Suppressor macrophage treated with lipopolysaccharide for 1 hour (primary cell): ENCODE data around the gene PRKD2.
"Not testable (repeated sequence)": the region's sequence is repeated elsewhere in the genome, so short reads cannot be mapped to it uniquely, and the experiment has no call there.

ENCODE experiments used
- DNase-seq, 3 donors: peaks; one replicate each; pipeline ENCODE4 v3.0.0-alpha.2; 2020 to 2022

The PRKD2 gene

DNA sequence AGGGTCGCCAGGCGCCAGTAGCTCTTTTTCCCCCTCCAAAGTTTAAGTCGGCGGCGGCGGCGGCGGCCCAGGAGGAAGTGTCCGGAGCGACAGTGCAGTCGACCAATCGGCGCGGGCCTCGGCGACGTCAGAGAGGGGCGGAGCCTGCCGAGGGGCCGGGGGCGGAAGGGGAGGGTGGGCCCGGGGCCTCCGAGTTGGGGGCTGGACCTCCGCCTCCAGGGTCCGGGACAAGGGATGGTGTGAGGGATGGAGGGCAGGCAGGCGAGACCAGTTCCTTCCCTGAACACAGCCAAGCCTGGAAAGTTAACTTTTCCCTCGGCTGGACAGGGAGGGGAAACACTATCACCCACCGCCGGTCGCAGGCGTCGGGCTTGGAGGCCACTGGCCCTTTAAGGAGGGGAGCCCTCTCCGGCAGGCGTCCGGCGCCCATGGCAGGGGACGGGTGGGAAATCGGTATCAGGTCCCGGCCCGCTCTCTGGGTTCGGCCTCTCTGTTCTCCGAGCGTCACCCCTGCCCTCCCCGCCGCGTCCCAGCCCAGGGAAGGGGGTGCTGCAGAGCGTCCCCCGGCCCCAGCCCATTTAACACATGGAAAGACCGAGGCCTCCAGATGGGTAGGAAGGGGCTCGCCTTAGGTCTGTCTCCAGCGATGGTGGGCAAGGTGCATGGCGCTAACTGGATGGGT lies at the start of gene PRKD2:
Gene PRKD2, minus strand, starts transcription at position 81 of the 682 bp plus-strand sequence. CDS start 744 bp downstream, outside the sequence.
- DNase-seq: peak; percentile 87 to 94 (median 89)

DNA sequence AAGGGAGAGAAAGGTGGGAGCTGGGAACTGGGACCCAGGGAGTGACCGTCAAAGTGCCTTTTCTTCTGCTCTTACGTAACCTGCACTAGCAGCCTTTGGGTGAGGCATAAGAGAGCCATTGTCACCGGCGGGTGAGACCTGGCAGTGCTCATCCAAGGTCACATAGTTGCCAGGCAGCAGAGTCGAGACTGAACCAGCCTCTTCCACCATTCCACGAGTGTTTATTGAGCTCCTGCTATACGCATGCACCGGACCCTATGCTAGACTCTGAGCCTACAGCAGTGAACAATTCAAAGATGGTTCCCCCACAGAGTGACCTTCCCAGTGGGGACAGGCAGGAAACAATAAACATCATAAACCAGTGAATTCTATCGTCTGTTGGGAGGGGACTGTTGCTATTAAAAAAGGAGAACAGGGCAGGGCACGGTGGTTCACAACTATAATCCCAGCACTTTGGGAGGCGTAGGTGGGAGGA lies 47.9 kb upstream of the PRKD2 start:
- DNase-seq: no peak

DNA sequence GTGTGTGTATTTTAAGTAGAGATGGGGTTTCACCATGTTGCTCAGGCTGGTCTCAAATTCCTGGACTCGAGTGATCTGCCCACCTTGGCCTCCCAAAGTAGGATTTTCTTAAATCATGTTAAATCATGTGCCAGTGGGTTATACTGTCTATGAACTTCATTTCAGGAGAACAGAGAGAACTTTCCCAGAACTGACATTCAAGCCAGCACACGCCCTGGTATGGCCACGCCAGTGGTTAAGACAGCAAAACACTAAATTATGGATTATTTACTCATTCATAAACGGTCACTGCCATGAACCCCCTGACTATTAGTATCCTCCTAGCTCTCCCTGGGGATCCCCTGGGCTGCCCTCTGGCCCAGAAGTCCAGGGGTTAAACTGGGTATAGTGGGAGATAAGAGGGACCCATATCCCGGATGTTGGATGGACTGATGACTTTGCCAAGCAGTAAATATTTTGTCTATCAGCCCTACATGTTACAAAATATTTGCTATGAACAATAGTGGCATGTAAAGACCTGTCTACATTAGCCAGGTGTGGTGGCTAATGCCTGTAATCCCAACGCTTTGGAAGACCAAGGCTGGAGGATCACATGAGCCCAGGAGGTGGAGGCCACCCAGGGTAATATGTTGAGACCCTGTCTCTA lies 45.5 kb upstream of the PRKD2 start:
- no peak for DNase-seq

DNA sequence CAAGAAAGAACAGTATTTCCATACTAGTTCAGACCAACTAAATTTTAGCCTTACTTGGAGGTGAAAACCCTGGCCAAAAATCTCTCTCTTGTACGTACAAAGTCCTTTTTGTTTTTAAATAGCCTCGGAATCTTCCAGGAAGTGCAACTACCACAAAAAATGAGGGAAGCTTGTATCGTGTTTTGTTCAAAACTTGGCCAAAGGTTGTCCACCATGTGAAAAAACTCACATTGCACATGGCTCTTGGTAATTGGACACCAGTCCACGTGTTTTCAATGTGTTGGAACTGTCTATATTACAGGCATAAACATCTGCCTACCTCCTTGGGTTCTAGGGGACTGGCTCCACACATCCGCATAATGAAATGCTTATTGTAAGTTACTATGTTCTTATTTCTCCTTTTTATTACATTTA lies 44.5 kb upstream of the PRKD2 start:
- DNase-seq: no peak

DNA sequence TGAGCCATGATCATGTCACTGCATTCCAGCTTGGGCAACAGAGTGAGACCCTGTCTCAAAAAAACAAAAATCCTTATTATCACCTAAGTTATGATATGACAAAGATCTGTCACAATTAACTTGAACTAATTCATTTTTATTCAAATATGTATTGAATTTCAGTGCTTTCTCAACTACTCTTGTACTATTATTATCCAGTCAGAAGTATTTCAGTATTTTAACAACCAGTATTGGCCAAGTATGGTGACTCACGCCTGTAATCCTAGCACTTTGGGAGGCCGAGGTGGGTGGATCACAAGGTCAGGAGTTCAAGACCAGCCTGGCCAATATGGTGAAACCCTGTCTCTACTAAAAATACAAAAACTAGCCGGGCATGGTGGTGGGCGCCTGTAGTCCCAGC lies 44.0 kb upstream of the PRKD2 start:
- not testable (repeated sequence) for DNase-seq

DNA sequence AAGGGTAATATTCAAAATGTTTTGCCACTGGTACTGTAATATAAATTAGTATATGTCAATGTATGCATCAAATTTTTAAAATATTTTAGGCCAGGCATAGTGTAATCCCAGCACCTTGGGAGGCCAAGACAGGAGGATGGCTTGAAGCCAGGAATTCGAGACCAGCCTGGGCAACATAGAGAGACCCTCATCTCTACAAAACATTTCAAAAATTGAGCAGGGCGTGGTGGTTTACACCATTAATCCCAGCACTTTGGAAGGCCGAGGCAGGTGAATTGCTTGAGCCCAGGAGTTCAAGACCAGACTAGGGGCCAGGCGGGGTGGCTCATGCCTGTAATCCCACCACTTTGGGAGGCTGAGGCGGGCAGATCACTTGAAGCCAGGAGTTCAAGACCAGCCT lies 43.4 kb upstream of the PRKD2 start:
- no peak for DNase-seq

DNA sequence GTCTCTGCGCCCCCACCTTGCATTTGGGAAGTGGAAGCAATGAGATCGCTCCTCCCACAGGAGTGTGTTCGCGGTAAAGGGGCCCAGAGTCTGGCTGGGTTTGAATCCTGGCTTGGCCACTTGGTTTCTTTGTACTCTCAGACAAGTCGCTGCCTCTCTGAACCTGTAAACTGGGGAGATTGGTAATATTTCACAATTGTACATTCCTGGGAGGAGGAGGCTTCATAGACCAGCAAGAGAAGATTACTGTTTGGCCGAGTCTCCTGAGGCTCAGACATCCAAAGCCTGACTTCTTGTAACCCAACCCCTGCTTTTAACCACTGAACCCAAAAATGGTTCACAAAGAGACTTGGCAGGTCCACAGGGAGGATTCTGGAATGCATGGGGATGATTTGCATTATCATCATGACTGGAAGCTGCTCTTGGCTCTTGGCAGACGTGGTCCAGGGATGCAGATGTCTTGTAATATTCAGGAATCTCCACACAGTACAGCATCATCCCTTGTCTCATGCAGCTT lies 43.0 kb upstream of the PRKD2 start:
- DNase-seq: no peak

DNA sequence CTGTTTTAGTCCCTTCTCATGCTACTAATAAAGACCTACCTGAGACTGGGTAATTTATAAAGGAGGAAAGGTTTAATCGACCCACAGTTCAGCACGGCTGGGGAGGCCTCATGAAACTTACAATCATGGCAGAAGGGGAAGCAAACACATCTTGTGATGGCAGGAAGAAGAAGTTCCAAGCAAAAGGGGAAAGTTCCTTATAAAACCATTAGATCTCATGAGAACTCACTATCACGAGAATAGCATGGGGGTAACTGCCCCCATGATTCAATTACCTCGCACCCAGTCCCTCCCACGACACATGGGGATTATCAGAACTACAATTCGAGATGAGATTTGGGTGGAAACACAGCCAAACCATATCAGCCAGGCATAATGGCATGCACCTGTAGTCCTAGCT lies 42.3 kb upstream of the PRKD2 start:
- peak; percentile 32 to 60 (median 51) for DNase-seq

DNA sequence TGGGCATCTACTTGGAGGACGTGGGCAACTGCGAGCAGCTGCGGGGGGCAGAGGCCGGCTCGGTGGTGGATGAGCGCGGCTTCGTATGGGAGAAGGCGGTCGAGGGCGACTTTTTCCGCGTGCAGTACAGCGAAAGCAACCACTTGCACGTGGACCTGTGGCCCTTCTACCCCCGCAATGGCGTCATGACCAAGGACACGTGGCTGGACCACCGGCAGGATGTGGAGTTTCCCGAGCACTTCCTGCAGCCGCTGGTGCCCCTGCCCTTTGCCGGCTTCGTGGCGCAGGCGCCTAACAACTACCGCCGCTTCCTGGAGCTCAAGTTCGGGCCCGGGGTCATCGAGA lies 39.6 kb upstream of the PRKD2 start:
- DNase-seq: peak in 2 of 3 donors; percentile 15 to 25

DNA sequence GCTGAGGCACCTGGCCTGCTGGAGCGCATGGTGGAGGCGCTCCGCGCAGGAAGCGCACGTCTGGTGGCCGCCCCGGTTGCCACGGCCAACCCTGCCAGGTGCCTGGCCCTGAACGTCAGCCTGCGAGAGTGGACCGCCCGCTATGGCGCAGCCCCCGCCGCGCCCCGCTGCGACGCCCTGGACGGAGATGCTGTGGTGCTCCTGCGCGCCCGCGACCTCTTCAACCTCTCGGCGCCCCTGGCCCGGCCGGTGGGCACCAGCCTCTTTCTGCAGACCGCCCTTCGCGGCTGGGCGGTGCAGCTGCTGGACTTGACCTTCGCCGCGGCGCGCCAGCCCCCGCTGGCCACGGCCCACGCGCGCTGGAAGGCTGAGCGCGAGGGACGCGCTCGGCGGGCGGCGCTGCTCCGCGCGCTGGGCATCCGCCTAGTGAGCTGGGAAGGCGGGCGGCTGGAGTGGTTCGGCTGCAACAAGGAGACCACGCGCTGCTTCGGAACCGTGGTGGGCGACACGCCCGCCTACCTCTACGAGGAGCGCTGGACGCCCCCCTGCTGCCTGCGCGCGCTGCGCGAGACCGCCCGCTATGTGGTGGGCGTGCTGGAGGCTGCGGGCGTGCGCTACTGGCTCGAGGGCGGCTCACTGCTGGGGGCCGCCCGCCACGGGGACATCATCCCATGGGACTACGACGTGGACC lies 39.1 kb upstream of the PRKD2 start:
- DNase-seq: no peak

DNA sequence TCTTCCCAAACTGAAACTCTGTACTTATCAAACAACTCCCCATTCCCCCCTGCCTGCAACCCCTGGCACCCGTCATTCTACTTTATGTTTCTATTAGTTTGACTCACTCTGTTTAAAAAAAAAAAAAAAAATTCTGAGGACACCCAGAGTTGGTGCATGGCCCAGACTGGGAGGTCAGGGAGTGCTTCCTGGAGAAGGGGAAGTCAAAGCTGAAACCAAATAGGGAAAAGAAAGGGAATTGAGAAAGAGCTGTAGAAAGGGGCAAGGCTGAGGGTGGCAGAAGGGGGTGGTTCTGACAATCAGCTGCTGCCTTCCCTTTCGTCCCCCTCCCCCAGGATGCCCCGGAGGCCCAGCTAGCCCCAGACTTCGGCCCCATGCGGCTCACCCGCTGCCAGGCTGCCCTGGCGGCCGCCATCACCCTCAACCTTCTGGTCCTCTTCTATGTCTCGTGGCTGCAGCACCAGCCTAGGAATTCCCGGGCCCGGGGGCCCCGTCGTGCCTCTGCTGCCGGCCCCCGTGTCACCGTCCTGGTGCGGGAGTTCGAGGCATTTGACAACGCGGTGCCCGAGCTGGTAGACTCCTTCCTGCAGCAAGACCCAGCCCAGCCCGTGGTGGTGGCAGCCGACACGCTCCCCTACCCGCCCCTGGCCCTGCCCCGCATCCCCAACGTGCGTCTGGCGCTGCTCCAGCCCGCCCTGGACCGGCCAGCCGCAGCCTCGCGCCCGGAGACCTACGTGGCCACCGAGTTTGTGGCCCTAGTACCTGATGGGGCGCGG lies 38.4 kb upstream of the PRKD2 start:
- peak; percentile 84 to 92 (median 85) for DNase-seq

DNA sequence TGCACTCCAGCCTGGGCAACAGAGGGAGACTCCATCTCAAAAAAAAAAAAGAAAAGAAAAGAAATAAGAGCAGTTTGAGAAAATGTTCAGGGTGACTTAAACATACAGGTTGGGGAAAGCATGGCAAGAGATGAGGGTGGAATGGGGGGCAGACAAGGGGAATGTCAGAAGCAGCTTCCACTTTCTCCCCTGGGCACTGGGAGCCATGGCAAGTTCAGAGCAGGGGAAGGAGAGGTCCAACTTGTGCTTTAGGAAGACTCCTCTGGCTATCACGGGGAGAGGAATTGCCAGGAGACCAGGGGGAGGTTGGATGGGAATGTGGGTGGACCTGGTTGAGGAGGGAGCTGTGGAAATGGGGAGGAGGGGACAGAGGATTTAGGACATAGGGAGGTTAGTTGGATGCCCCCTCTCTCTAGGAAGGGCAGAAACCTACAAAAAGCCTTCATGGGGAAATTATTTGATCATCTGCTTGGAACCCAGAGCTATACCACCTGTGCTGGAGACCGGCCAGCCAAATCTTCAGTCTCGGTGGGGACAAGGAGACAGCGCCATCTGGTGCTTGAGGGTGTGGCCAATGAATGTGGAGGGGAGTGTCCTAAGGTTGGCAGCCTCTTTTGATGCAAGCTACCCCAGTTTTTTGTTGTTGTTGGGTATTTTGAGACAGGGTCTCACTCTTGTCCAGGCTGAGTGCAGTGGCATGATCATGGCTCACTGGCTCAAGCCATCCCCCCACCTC lies 36.7 kb upstream of the PRKD2 start:
- DNase-seq: peak; percentile 57 to 74 (median 65)

DNA sequence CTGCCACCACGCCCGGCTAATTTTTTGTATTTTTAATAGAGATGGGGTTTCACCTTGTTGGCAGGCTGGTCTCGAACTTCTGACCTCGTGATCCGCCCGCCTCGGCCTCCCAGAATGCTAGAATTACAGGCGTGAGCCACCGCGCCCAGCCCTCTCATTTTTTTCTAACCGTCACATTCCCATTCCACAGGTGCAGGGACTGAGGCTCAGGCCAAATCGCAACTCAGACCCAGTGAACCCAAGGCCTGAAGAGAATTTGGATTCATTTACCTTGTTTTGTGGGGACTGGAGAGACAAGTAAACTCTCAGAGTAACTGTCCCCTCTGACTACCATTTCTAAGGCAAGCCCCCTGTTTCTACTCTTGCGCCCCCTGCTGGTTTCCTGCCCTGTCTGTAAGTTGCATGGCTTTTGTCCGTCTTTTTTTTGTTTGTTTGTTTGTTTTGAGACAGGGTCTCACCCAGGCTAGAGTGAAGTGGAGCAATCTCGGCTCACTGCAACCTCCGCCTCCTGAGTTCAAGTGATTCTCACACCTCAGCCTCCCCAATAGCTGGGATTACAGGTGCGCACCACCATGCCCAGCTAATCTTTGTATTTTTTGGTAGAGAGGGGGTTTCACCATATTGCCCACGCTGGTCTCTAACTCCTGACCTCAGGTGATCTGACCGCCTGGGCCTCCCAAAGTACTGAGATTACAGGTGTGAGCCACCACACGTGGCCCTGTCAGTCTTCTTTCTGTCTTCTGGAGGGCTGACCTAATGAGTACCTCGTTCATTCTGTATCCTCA lies 31.6 kb upstream of the PRKD2 start:
- DNase-seq: peak; percentile 84 to 94 (median 89)

DNA sequence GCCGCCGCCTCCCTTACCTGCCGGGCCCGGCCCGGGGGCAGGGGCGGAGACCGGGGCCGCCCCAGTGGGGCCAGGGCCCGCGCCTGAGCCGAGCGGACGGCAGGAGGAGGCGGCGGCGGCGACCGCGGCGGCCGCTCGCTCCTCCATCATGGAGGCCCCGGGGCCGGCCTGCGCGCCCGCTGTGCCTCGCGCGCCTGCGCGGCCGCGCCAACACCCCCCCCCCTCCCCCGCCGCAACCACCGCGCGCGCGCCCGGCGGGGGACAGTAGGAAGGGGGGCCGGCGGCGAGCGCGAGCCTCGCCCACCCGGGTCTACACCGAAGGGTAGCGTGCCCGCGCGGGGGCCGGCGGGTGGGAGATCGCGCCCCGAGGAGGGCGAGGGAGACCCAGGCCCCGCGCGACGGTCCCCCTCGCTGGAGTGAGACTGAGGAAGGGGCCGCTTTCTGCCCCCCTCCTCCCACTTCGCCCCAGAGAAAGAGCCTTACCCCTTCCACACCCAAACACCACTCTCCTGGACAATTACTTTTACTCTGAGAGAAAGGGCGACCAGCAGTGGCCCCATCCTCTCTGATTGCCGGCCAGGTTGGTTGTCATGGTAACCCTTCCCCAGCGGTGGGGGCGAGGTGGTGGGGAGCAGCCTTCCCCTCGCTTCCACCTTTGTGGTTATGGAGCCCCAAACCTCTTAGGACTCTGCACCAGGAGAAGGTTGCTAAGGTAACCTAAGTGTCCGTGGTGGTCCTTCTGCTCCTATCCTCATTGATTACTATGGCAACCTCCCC lies 29.6 kb upstream of the PRKD2 start, which contains the start of gene STRN4:
Gene STRN4, minus strand, starts transcription at position 170 of the 777 bp plus-strand sequence. Its CDS starts 20 bp downstream, at position 150.
- DNase-seq: peak; percentile 53 to 93 (median 79)

DNA sequence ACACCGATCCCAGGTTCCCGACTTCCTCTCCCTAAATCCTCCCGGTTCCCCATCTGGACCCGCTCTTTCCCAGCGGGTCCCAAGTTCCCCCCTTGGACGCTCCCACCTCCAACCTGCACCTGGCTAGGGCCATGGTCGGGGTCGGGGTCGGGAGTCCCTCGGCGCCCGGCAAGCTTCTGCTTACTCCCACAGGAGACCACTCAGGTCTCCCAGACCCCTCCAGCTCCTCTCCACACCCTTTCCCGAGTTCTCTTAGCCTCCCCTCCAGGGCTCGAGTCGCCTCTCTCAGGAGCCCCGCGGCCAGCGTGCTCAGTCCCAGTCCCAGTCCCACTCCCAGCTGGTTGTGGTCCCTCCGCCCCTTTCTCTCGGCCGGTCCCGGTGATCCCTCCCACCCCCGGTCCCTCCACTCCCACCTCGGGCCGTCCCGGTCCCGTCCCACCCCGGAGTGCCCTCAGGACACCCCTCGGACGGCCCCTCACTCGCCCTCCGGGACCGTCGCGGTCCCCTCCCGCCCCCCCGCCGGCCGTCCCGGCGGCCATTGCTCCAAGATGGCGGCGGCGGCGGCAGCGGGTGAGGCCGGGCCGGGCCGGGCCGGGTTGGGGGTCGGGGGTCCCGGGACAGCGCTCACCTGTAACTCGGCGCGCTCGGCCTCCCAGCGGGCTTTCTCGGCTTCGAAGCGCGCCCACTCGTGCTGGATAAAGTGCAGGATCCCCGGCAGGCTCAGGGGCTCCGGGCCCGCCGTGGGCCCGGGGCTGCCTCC lies 28.8 kb upstream of the PRKD2 start, which contains the start of gene FKRP:
Gene FKRP, plus strand, starts transcription at position 537 of the 760 bp plus-strand sequence. CDS start 9,394 bp downstream, outside the sequence.
- DNase-seq: peak; percentile 31 to 70 (median 32)

DNA sequence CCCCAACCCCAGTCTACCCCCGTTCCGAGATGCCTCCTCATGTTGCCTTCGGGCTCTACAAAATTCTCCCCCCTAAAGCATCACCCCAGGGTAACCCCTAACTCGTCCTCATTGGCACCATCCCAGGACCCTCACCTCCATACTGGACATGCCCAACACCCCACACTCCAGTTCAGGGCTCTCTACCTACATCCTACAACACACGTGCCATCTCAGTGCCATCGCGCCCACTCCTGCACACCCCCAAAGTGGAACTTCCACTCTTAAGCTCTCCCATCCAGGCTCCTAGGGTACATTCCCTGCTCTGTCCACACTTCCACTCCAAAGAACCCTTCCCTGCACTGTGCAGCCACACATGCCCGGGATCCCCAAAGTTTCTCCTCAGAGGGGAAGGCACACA lies 28.1 kb upstream of the PRKD2 start:
- peak in 2 of 3 donors; percentile 42 to 44 for DNase-seq

DNA sequence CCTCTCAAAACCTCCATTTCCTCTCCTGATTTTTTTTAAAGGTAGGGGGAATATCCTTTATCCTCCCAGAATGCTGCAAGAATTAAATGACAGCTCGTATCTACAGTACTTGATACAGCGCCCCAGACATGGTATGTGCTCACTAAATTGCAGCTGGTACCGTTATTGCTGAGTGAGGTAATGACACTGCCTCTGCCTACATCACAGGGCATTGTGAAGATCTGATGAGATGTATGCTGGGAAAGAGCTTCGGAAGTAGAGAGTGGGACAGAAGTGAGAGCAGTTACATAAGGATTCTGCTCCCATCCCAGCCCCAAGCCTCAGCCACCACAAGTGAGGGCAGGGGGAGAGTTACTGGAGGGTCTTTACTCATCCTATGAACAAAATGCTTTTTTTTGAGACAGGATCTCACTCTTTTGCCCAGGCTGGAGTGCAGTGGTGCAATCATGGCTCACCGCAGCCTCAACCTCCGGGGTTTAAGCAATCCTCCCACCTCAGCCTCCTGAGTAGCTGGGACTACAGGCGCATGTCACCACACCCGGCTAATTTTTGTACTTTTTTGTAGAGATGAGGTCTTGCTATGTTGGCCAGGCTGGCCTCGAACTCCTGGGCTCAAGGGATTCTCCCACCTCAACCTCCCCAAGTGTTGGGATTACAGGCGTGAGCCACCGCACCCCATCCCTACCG lies 27.2 kb upstream of the PRKD2 start:
- DNase-seq: no peak

DNA sequence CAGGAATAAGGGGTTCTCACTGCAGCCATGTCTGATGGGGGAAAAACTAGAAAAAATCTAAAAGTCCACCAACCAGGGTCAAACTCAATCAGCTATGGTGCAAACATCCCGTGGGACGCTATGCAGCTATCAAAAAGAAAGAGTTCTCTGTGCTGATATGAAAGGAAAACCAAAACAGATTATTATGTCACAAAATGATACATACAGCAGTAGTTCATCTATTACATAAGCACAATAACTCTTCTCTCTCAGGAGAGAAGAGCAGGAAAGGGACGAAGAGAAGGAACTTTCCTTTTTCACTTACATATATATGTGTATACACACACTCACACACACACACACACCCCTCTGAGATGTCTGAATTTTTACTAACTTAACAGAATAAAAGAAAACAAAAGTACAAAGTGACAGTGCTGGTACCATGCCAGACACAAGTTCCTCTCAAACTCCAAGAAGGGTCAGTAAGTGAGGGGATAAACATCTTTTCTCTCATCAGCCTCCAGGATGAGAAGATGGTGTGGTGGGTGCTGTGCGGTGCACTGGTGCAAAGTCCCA lies 26.1 kb upstream of the PRKD2 start:
- peak in 2 of 3 donors; percentile 39 to 54 for DNase-seq
